Sigmoid colon (tissue), 4 donors: ENCODE data around the gene MRPL57.

Source experiments
- CTCF ChIP-seq, 4 experiments: fragments of 450-650 bp in 3 of 4; fragments of 200-600 bp in 1 of 4; IDR thresholded peaks; one replicate each; pipeline ENCODE4 v1.5.1; 2016 to 2019; ENCODE audit warnings: antibody characterized with exemption in 4 of 4, mild to moderate bottlenecking in 3 of 4, moderate library complexity in 2 of 4
- EP300 ChIP-seq, 4 donors: sonication (generic); formaldehyde crosslinking; IDR thresholded peaks; one replicate each; pipeline ENCODE4 v1.6.1; 2017; ENCODE audit warnings: antibody characterized with exemption in 4 of 4
- POLR2A ChIP-seq, 2 donors: fragments of 450-650 bp; IDR thresholded peaks; one replicate each; pipeline ENCODE4 v1.6.1; 2016; ENCODE audit warnings: antibody characterized with exemption in 2 of 2, mild to moderate bottlenecking in 2 of 2, moderate library complexity in 2 of 2

- TF ChIP-seq EP300 (IDR thresholded peaks at IDR 0.05) (no peak), CTCF (IDR thresholded peaks at IDR 0.05) (no peak), POLR2A (IDR thresholded peaks at IDR 0.05) (no peak)
These were observed 42.0 kb downstream of the MRPL57 start for GRCh38 chr13:21218351-21219035.
